HepG2 (cell line): ENCODE results near the gene GDAP1L1. TPM values are rescaled to one million over a fixed set of nuclear protein-coding genes. Genes with fewer than 3 reads are reported as not detected.

Experiments
- ATF7 ChIP-seq, 2 experiments: fragments of 450-650 bp in 1 of 2; sonication (generic) in 1 of 2; formaldehyde crosslinking in 1 of 2; IDR thresholded peaks; 2 replicates each; pipeline versions ENCODE4 v1.4.0 to v1.6.1; 2016 to 2020; ENCODE audit warnings: antibody characterized with exemption in 1 of 2, mild to moderate bottlenecking in 1 of 2, missing genetic modification reagents in 1 of 2
- ATF7-NPFF ChIP-seq: sonication (generic); formaldehyde crosslinking; IDR thresholded peaks from 2 replicates; pipeline ENCODE4 v1.8.1; 2023; ENCODE audit warnings: mild to moderate bottlenecking, low read depth, missing genetic modification reagents, moderate library complexity
- MED13 ChIP-seq: sonication (generic); formaldehyde crosslinking; IDR thresholded peaks from 2 replicates; pipeline ENCODE4 v1.5.0; 2020; ENCODE audit warnings: missing genetic modification reagents
- MEF2D ChIP-seq: sonication (generic); formaldehyde crosslinking; IDR thresholded peaks from 2 replicates; pipeline ENCODE4 v1.5.1; 2020; ENCODE audit warnings: mild to moderate bottlenecking, missing genetic modification reagents
- MEIS2 ChIP-seq: sonication (generic); formaldehyde crosslinking; IDR thresholded peaks from 2 replicates; pipeline ENCODE4 v1.9.0; 2021; ENCODE audit warnings: mild to moderate bottlenecking, missing genetic modification reagents
- PCBP2 ChIP-seq: fragments of 200-400 bp; formaldehyde crosslinking; optimal IDR thresholded peaks from 2 replicates; pipeline ENCODE3; 2018; ENCODE audit warnings: low read length, low read depth; ENCODE audit not compliant: poor library complexity, severe bottlenecking
- POLR2AphosphoS2 ChIP-seq: IDR thresholded peaks from 2 replicates; pipeline ENCODE4 v1.6.1; 2011; ENCODE audit warnings: low read depth, low read length, improper control_type of control experiment
- PRDM10 ChIP-seq: sonication (generic); formaldehyde crosslinking; IDR thresholded peaks from 2 replicates; pipeline ENCODE4 v1.4.0; 2020; ENCODE audit warnings: low read depth, missing genetic modification reagents
- RFX5 ChIP-seq: IDR thresholded peaks from 2 replicates; pipeline ENCODE4 v1.6.1; 2011; ENCODE audit warnings: low read depth, low read length, improper control_type of control experiment
- SIN3A ChIP-seq: IDR thresholded peaks from 2 replicates; pipeline ENCODE4 v1.6.1; 2011; ENCODE audit warnings: low read depth, mild to moderate bottlenecking, control low read depth, low read length, borderline replicate concordance
- TEAD2 ChIP-seq: sonication (generic); formaldehyde crosslinking; IDR thresholded peaks from 2 replicates; pipeline ENCODE4 v1.9.0; 2021; ENCODE audit warnings: missing genetic modification reagents
- ZC3H4 ChIP-seq: sonication (generic); formaldehyde crosslinking; IDR thresholded peaks from 2 replicates; pipeline ENCODE4 v1.4.0; 2020; ENCODE audit warnings: missing genetic modification reagents, borderline replicate concordance
- ZFP36 ChIP-seq: fragments of 150-350 bp; IDR thresholded peaks from 2 replicates; pipeline ENCODE4 v1.6.1; 2018; ENCODE audit warnings: borderline replicate concordance, low read length, low read depth; ENCODE audit not compliant: partially characterized antibody
- ZNF30 ChIP-seq: sonication (generic); formaldehyde crosslinking; IDR thresholded peaks from 2 replicates; pipeline ENCODE4 v1.5.0; 2020; ENCODE audit warnings: mild to moderate bottlenecking, missing genetic modification reagents
- ZNF556 ChIP-seq: sonication (generic); formaldehyde crosslinking; IDR thresholded peaks from 2 replicates; pipeline ENCODE4 v1.4.0; 2020; ENCODE audit warnings: mild to moderate bottlenecking, missing genetic modification reagents, borderline replicate concordance
- ZNF570 ChIP-seq: sonication (generic); formaldehyde crosslinking; IDR thresholded peaks from 2 replicates; pipeline ENCODE4 v1.4.0; 2020; ENCODE audit warnings: mild to moderate bottlenecking, missing genetic modification reagents, borderline replicate concordance
- ZNF619 ChIP-seq: sonication (generic); formaldehyde crosslinking; IDR thresholded peaks from 2 replicates; pipeline ENCODE4 v1.4.0; 2020; ENCODE audit warnings: mild to moderate bottlenecking, missing genetic modification reagents
- ZNF703 ChIP-seq: sonication (generic); formaldehyde crosslinking; IDR thresholded peaks from 2 replicates; pipeline ENCODE4 v1.5.1; 2020; ENCODE audit warnings: missing genetic modification reagents, mild to moderate bottlenecking, moderate library complexity, borderline replicate concordance
- ZNF737 ChIP-seq: sonication (generic); formaldehyde crosslinking; IDR thresholded peaks from 2 replicates; pipeline ENCODE4 v1.5.0; 2020; ENCODE audit warnings: missing genetic modification reagents, mild to moderate bottlenecking, borderline replicate concordance
- ZNF816 ChIP-seq: sonication (generic); formaldehyde crosslinking; IDR thresholded peaks from 2 replicates; pipeline ENCODE4 v1.8.0; 2022; ENCODE audit warnings: missing genetic modification reagents, mild to moderate bottlenecking, borderline replicate concordance
- polyA plus RNA-seq, 8 experiments: library from polyadenylated mRNA; depleted of rRNA in 3 of 8; stranded (reverse) in 7 of 8; unstranded in 1 of 8; fragments of >200 nt; fragmentation: Illumina TruSeq in 4 of 8; extraction: Trizol in 4 of 8; gene quantifications; 2 replicates each; pipeline versions ENCODE4 v1.2.1 to v1.2.3, GENCODE V29; 2011 to 2016; ENCODE audit warnings: low read depth in 4 of 8, missing spikeins in 1 of 8, mixed read lengths in 1 of 8; ENCODE audit not compliant: insufficient read depth in 1 of 8
- total RNA-seq, 5 experiments: library from RNA; depleted of rRNA; stranded (reverse); fragments of >200 nt; fragmentation: Illumina TruSeq; extraction: Trizol; gene quantifications; 2 replicates each; pipeline ENCODE4 v1.2.3, GENCODE V29; 2016; ENCODE audit warnings: low read depth in 1 of 5
- TF ChIP-seq, protein P1 (sequence below): sonication (generic); formaldehyde crosslinking; IDR thresholded peaks from 2 replicates; pipeline ENCODE4 v1.9.0; 2022; ENCODE audit warnings: low read depth, missing genetic modification reagents
- TF ChIP-seq, protein P2 (sequence below): IDR thresholded peaks from 2 replicates; pipeline ENCODE4 v1.6.1; 2016; ENCODE audit warnings: low read depth

The GDAP1L1 gene
- total and polyA plus RNA-seq, 2 of the 13 experiments (the other 11 are each of a cell fraction or from before 2014, with no cell fraction given): 0.04 TPM; not detected in 1

GRCh38 chr20:44210406-44211176 lies 36.5 kb upstream of the GDAP1L1 start, which contains the start of gene OSER1 (continued):
- no peak for TF ChIP-seq ZFP36
- no peak for TF ChIP-seq PCBP2
- TF ChIP-seq ATF7-NPFF (CRISPR knock-in tag): peak; percentile 87
- TF ChIP-seq ZNF816 (CRISPR knock-in tag): peak; percentile 99
- no peak; the same call in none of the 2 replicates for TF ChIP-seq ZNF556 (CRISPR knock-in tag)
- no peak for TF ChIP-seq ZC3H4 (CRISPR knock-in tag)
- no peak; the same call in 1 of the 2 replicates for TF ChIP-seq MEIS2 (CRISPR knock-in tag)
- TF ChIP-seq ZNF30 (CRISPR knock-in tag): no peak; the same call in 1 of the 2 replicates
- no peak for TF ChIP-seq ZNF737 (CRISPR knock-in tag)
- no peak for TF ChIP-seq ZNF570
- TF ChIP-seq, protein P1, sequence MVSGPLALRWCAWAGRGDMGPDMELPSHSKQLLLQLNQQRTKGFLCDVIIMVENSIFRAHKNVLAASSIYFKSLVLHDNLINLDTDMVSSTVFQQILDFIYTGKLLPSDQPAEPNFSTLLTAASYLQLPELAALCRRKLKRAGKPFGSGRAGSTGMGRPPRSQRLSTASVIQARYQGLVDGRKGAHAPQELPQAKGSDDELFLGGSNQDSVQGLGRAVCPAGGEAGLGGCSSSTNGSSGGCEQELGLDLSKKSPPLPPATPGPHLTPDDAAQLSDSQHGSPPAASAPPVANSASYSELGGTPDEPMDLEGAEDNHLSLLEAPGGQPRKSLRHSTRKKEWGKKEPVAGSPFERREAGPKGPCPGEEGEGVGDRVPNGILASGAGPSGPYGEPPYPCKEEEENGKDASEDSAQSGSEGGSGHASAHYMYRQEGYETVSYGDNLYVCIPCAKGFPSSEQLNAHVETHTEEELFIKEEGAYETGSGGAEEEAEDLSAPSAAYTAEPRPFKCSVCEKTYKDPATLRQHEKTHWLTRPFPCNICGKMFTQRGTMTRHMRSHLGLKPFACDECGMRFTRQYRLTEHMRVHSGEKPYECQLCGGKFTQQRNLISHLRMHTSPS (CRISPR knock-in tag): no peak
- TF ChIP-seq, protein P2, sequence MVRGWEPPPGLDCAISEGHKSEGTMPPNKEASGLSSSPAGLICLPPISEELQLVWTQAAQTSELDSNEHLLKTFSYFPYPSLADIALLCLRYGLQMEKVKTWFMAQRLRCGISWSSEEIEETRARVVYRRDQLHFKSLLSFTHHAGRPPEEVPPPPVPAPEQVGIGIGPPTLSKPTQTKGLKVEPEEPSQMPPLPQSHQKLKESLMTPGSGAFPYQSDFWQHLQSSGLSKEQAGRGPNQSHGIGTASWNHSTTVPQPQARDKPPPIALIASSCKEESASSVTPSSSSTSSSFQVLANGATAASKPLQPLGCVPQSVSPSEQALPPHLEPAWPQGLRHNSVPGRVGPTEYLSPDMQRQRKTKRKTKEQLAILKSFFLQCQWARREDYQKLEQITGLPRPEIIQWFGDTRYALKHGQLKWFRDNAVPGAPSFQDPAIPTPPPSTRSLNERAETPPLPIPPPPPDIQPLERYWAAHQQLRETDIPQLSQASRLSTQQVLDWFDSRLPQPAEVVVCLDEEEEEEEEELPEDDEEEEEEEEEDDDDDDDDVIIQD: peak; percentile 91; the same call in 1 of the 2 replicates
- TF ChIP-seq ZNF703 (CRISPR knock-in tag): peak; percentile 87; the same call in 1 of the 2 replicates
- peak; percentile 97 for TF ChIP-seq SIN3A
- peak; percentile 80 for TF ChIP-seq PRDM10 (CRISPR knock-in tag)
- TF ChIP-seq ATF7 (IDR thresholded peaks at IDR 0.05): peak; percentile 77
- peak; percentile 77; the same call in 1 of the 2 replicates for TF ChIP-seq ATF7 (CRISPR knock-in tag; IDR thresholded peaks at IDR 0.05)
- no peak; the same call in 1 of the 2 replicates for TF ChIP-seq TEAD2
- TF ChIP-seq ZNF619 (CRISPR knock-in tag): no peak
- peak; percentile 71; the same call in 1 of the 2 replicates for TF ChIP-seq POLR2AphosphoS2
- peak; percentile 95; the same call in 1 of the 2 replicates for TF ChIP-seq MEF2D
- TF ChIP-seq RFX5: peak; percentile 59
- no peak for TF ChIP-seq MED13 (CRISPR knock-in tag)
